Ectodermal cell (in vitro differentiated cells): ENCODE data around the gene IMP4. TPM values are rescaled to one million over a fixed set of nuclear protein-coding genes. Genes with fewer than 3 reads are reported as not detected.

ENCODE experiments used
- H3K27ac ChIP-seq: 2 replicates; pipeline ENCODE4 v1.7.0; 2013; ENCODE audit warnings: mild to moderate bottlenecking, low read depth, low read length; ENCODE audit not compliant: insufficient read depth, poor library complexity, severe bottlenecking
- H3K27me3 ChIP-seq: 2 replicates; pipeline ENCODE4 v1.7.0; 2013; ENCODE audit warnings: mild to moderate bottlenecking, low read length; ENCODE audit not compliant: insufficient read depth, control insufficient read depth, poor library complexity, severe bottlenecking
- H3K36me3 ChIP-seq: one replicate; pipeline ENCODE4 v1.7.0; 2013; ENCODE audit warnings: low read length; ENCODE audit not compliant: control insufficient read depth, insufficient read depth
- H3K4me1 ChIP-seq: one replicate; pipeline ENCODE4 v1.7.0; 2013; ENCODE audit warnings: low read length; ENCODE audit not compliant: control insufficient read depth, insufficient read depth
- H3K4me3 ChIP-seq: 2 replicates; pipeline ENCODE4 v1.7.0; 2013; ENCODE audit warnings: low read depth, low read length, control low read depth; ENCODE audit not compliant: insufficient read depth
- H3K9me3 ChIP-seq: 2 replicates; pipeline ENCODE4 v1.7.0; 2013; ENCODE audit warnings: mild to moderate bottlenecking, low read length, moderate library complexity; ENCODE audit not compliant: control insufficient read depth
- WGBS, 2 experiments: methylation state at CpG; one replicate each; pipeline ENCODE4 v1.1.7; 2013; ENCODE audit warnings: missing lambda C conversion rate in 2 of 2; 5-methylcytosine and 5-hydroxymethylcytosine counted together
- polyA plus RNA-seq, 4 experiments: library from polyadenylated mRNA; stranded (reverse); fragments of 50-300 nt; gene quantifications; one replicate each; pipeline ENCODE4 v1.2.3, GENCODE V29; 2013

IMP4 gene, protein sequence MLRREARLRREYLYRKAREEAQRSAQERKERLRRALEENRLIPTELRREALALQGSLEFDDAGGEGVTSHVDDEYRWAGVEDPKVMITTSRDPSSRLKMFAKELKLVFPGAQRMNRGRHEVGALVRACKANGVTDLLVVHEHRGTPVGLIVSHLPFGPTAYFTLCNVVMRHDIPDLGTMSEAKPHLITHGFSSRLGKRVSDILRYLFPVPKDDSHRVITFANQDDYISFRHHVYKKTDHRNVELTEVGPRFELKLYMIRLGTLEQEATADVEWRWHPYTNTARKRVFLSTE
- polyA plus RNA-seq (2013, experiment 1 of 4), result 56.0 TPM
- 52.9 TPM for polyA plus RNA-seq (2013, experiment 2 of 4)
- 40.4 TPM for polyA plus RNA-seq (2013, experiment 3 of 4)
- 50.7 TPM for polyA plus RNA-seq (2013, experiment 4 of 4)

DNA sequence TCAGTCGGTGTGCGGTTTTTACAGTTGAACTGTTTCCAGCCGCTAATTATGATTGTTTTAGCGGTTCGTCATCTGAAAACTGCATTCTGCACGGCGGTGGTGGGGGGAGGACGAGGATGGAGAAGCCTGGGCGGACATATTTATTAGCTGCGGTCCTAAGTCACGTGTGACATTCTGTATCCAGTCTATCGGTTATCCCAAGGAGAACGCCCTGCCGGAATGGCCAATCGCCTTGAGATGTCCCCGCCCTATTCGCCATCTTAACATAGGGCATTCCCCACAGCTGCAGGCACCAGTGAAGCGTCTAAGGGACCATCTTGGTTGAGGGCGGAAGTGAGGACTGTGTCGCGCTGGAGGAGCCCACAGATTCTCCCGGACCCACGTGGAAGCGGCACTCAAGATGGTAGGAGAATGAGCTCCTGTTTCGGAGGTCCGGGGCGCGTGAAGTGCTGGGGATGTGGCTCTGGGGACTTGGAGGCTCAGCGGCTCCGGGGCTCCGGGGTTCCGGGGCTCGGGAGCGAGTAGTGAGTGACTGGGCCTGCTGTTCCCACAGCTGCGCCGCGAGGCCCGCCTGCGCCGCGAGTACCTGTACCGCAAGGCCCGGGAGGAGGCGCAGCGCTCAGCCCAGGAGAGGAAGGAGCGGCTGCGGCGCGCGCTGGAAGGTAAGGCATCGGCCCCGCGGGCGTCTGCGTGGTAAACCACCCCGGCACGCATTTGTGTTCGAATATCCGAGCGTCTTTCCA is at the start of gene IMP4:
Gene IMP4 (plus strand): TSS at position 365 of the 743 bp plus-strand sequence. CDS start 36 bp downstream, at position 401.
- peaks cover 32% of the 10 kb centered on the region for H3K36me3 ChIP-seq
- no peaks in the 10 kb centered on the region for H3K4me1 ChIP-seq
- H3K4me3 ChIP-seq, result peak within 1 kb of the TSS; percentile 93
- no peaks in the 10 kb centered on the region for H3K27me3 ChIP-seq
- H3K27ac ChIP-seq, result peak within 1 kb of the TSS; percentile 81
- WGBS, 2 experiments, result 0% methylated on average over 60 of the region's 60 CpGs
- no peaks in the 10 kb centered on the region for H3K9me3 ChIP-seq

DNA sequence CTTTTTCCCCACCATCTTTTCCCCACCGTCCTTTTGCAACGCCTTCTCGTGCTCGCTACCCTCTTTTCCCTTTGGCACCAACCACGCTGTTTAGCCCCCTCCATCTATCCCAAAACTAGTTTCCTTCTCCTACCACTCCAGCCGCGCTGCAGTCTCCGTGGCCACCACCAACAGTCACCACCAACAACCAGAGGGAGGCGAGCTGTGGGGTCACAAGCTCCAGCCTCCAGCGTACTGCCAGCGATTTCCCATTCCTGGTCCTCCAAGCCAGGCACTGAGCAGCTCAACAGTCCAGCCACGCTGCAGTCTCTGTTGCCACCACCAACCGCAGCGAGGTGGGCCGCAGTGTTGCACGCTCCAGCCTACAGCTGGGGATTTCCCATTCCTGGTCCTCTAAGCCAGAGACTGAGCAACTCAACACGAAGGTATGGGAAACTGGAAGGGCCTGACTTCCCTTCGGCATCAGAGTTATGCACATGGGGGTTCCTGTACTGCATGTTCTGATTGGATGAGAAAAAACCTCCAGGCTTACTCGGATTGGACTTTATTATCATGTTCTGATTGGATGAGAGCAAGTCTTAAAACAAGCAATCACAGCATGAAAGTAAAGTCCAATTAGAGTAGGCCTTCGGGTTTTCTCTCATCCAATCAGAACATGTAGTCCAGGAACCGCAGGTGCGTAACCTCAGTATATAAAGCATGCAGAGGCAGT is 42.3 kb upstream of the IMP4 start:
- H3K36me3 ChIP-seq, result no peaks in the 10 kb centered on the region
- no peak overlapping the region for H3K4me3 ChIP-seq
- WGBS, 2 experiments, result 87 to 90% methylated on average over 22 of the region's 22 CpGs
- H3K9me3 ChIP-seq, result no peaks in the 10 kb centered on the region
- no peaks in the 10 kb centered on the region for H3K4me1 ChIP-seq
- H3K27ac ChIP-seq, result no peak overlapping the region
- H3K27me3 ChIP-seq, result no peaks in the 10 kb centered on the region

DNA sequence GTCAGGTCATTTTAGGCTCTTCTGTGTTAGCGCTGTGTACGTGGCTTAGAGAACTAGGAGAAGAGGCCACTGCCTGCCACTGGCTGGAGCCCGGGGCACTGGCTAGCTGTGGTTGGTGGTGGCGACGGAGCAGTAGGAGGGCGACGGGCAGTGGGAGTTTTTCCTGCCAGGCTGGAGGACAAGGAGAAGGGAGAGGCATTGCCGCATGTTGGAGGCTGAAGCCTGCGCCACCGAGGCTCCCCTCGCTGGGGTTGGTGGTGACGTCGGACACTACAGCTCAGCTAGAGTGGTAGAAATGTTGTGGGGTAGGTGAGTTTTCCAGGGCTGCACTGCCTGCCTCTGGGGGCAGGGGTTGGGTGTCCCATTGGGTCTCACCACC is 41.7 kb upstream of the IMP4 start:
- Histone ChIP-seq H3K27ac (no peak overlapping the region), H3K4me1 (no peaks in the 10 kb centered on the region), H3K27me3 (no peaks in the 10 kb centered on the region), H3K9me3 (no peaks in the 10 kb centered on the region), H3K4me3 (no peak overlapping the region), H3K36me3 (no peaks in the 10 kb centered on the region)
- 94 to 96% methylated on average over 13 of the region's 13 CpGs for WGBS, 2 experiments

DNA sequence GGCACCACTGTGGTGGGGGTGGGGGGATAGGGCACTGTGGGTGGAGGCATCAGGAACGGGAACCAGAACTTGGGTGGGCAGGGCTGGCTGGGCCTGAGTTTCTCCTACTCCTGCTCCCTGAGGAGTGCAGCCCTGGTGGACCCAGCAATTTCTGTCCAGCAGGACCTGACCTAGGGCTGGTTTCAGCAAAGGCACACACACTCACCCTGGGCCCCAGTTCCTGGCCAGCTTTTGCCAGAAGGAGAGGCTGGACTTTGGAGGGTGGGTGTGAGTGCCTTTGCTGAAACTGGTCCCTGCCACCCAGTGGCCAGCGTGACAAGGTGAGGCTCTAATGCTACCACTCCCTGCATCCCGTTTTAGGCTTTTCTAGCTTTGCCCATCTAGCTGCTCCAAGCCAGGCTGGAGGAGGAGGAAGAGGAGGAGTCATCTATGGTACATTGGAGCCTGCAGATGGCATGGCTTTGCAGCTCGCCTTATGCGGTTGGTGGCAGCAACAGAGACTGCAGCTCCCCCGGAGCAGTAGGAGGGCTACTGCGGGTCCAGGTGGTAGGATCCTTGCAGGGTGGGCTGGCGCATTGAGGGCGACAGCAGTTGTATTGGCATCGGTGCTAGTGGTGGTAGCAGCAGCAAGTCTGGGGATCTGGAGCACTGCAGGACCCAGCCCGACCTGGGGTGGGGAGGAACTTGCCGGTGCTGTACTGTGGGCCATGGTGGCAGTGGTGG is 40.4 kb upstream of the IMP4 start:
- H3K36me3 ChIP-seq, result no peaks in the 10 kb centered on the region
- H3K27me3 ChIP-seq, result no peaks in the 10 kb centered on the region
- WGBS, 2 experiments, result 89 to 91% methylated on average over 12 of the region's 12 CpGs
- H3K4me3 ChIP-seq, result no peak overlapping the region
- no peaks in the 10 kb centered on the region for H3K4me1 ChIP-seq
- H3K27ac ChIP-seq, result no peak overlapping the region
- no peaks in the 10 kb centered on the region for H3K9me3 ChIP-seq

DNA sequence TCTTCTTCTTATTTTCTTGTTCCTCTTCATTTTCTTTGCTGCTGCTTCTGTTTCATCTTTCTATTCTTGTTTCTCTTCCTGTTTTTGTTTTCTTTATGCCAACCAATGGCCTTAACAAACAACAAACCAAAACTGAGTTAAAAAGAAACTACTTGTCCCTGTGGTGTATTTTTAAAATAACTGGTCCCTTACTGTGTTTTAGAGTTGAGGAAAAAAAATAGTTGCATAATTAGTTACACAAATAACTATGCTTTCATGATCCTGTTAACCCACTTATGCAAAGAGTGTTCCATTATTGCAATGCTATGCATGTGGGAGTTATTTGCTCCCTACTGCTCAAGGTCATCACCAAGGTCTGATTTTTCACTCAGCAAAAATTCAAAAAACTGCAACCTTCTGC is 39.5 kb upstream of the IMP4 start:
- Histone ChIP-seq H3K36me3 (no peaks in the 10 kb centered on the region), H3K4me3 (no peak overlapping the region), H3K27me3 (no peaks in the 10 kb centered on the region), H3K27ac (no peak overlapping the region), H3K9me3 (no peaks in the 10 kb centered on the region), H3K4me1 (no peaks in the 10 kb centered on the region)

DNA sequence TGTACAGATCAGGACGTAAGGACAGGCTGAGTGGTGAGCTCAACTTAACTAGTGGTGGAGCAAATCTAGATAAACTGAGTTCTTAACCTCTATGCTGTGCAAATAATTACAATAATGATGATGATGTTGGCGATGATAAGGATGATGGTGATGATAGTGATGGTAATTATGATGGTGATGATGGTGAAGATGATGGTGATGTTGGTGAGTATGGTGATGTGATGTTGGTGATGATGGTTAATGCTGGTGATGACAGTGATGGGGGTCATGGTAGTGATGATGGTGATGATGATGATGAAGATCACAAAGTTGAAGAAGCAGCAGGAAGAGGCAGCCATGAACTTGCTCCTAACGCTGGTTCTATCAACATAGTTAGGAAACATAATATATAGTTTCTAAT is 38.0 kb upstream of the IMP4 start:
- Histone ChIP-seq H3K27ac (no peak overlapping the region), H3K36me3 (no peaks in the 10 kb centered on the region), H3K27me3 (peaks cover 5% of the 10 kb centered on the region), H3K9me3 (no peaks in the 10 kb centered on the region), H3K4me1 (no peaks in the 10 kb centered on the region), H3K4me3 (no peak overlapping the region)
- 91 to 93% methylated on average over 3 of the region's 3 CpGs for WGBS, 2 experiments

DNA sequence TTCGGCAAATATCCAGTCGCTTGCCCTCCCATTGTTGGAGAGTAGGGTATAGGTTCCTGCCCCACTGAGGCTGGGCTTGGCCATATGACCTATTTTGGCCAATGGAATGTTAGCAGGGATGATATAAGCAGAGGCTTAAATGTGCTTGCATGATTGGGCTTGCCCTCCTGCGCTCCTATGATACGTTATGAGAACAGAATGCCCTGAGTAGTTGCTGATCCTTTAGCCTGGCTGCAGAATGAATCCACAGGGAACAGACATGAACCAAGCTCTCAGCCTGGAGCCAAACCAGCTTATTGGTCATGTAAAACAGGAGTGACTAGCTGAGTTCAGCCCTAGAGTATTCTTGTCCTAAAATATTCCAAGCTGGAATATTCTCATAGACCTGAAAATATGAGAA is 34.8 kb upstream of the IMP4 start:
- H3K27ac ChIP-seq, result no peak overlapping the region
- 94 to 98% methylated on average over 4 of the region's 4 CpGs for WGBS, 2 experiments
- H3K9me3 ChIP-seq, result no peaks in the 10 kb centered on the region
- no peaks in the 10 kb centered on the region for H3K36me3 ChIP-seq
- H3K4me1 ChIP-seq, result no peaks in the 10 kb centered on the region
- peaks cover 11% of the 10 kb centered on the region for H3K27me3 ChIP-seq
- H3K4me3 ChIP-seq, result no peak overlapping the region

DNA sequence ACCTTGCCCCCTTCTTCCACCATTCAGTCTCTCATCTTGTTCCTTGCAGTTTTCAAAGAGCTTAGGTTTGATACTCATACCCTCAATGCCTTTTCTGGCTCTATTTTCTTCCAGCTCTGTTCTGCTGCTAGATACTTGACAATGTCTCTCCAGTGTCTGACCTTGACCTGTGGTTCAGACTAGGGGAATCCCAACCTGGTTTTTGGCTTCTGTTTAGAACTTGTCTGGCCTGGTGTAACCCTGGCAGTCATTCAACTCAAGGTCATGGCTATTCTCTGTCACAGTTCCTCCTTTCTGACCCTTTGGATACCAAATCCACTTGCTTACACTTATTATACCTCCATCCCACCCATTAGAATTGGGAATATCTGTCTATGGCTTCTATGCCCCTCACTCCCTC is 31.8 kb upstream of the IMP4 start:
- no peaks in the 10 kb centered on the region for H3K4me1 ChIP-seq
- no peak overlapping the region for H3K27ac ChIP-seq
- H3K9me3 ChIP-seq, result no peaks in the 10 kb centered on the region
- H3K36me3 ChIP-seq, result no peaks in the 10 kb centered on the region
- H3K4me3 ChIP-seq, result no peak overlapping the region
- H3K27me3 ChIP-seq, result peaks cover 11% of the 10 kb centered on the region

DNA sequence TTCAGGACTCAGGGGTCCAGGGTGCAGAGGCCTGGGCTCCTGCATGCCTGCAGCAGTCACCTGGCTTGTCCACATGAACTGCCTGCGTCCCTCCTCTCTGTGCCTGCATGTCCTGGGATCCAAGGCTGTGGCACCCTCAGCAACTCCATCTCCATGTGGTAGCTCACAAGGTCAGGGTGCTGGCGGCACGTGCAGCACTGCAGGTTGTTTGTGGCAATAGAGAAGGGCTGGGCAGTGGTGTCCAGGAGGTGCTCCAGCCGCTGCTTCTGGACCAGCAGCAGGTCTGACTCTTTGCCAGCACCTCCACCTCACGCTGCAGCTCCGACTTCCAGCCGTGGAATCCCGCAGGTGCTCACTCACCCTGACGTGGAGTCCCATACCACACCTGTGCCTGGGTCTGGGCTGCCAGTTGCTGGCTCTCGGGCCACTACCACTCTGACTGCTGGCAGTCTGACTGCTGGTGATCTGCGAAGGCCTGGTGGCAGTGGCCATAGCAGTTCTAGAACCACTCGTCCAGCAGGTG is 28.8 kb upstream of the IMP4 start:
- Histone ChIP-seq H3K4me1 (no peaks in the 10 kb centered on the region), H3K4me3 (no peak overlapping the region), H3K36me3 (no peaks in the 10 kb centered on the region), H3K27ac (no peak overlapping the region), H3K9me3 (no peaks in the 10 kb centered on the region), H3K27me3 (peaks cover 11% of the 10 kb centered on the region)
- WGBS, 2 experiments, result 93 to 94% methylated on average over 12 of the region's 12 CpGs
